NCI-H2029 (cell line): ENCODE measurements around the gene IFNL2.
"Not testable (repeated sequence)": the region's sequence is repeated elsewhere in the genome, so short reads cannot be mapped to it uniquely, and the experiment has no call there.

Experiments used
- DNase-seq: peaks from one replicate; lab custom pipeline; 2025; lab: John Stamatoyannopoulos, UW

Gene IFNL2

DNA sequence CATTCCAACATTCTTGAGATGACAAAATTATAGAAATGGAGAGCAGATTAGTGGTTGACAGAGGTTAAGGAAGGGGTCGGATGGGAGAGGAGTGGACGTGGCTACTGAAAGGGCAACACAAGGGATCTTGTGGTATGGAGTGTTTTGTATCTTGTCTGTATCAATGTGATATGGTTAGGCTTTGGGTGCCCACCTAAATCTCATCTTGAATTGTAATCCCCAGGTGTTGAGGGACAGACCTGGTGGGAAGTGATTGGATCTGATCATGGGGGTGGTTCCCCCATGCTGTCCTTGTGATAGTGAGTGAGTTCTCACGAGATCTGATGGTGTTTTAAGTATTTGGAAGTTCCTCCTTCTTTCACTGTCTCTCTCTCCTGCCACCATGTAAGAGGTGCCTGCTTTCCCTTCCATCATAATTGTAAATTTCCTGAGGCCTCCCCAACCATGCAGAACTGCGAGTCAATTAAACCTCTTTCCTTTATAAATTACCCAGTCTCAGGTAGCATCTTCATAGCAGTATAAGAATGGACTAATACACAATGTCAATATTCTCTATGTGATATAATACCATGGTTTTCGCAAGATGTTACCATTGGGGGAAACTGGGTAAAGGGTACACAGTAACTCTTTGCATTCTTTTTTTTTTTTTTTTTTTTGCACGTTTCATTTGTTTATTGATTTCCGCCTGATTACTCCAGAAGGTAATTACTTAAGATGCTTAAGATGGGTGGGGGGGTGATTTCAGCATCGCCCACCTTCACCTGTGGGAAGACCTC lies 14.6 kb upstream of the IFNL2 start:
- no peak for DNase-seq

GRCh38 chr19:39254531-39255345 lies 13.5 kb upstream of the IFNL2 start:
- DNase-seq, result no peak

GRCh38 chr19:39257227-39257626 lies 11.0 kb upstream of the IFNL2 start:
- no peak for DNase-seq

GRCh38 chr19:39261704-39262103 lies 6.5 kb upstream of the IFNL2 start:
- DNase-seq, result no peak

- no peak for DNase-seq
Measured at GRCh38 chr19:39262496-39262895, 5.7 kb upstream of the IFNL2 start.

GRCh38 chr19:39263912-39264305 lies 4.3 kb upstream of the IFNL2 start:
- no peak for DNase-seq

DNA sequence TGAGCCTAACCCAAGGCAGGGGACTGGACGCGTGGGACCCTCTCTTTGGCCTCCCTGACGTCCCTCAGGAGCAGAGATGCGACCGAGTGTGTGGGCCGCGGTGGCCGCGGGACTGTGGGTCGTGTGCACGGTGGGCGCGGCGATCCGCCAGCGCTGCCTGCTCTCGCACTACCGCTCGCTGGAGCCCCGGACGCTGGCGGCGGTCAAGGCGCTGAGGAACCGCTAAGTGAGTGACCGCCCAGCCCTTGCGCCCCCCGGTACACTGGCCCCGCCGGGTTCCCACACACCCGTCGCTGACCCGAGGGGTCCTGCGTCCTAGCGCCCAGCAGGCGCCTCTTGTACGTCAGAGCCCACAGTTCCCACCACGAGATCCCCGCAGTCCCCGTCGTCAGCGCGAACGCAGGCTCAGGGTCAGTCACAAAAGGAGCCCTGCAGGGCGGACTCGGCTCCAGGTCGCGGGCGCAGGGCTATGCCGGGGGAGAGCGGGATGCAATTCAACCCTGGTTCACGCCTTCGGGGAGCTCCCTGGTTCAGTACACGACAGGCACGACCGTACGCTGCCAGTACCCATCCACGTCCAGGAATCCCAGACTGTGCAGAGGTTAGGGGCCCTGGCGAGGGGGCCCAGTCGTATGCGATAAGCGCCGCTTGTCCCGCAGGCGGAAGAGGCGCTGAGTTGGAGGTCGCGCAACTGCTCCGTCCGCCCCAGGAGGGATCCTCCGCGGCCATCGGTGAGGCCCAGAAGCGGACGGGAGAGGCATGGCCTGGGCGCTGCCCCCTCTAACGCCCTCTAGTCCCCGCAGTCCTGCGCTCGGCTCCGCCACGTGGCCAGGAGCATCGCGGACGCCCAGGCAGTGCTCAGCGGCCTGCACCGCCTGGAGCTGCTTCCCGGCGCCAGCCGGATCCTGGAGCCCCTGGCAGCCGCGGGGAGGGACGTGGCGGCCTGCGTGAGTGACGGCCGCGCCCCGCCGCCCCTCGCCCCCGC lies 3.6 kb upstream of the IFNL2 start:
- DNase-seq, result no peak

- no peak for DNase-seq
Measured at GRCh38 chr19:39265321-39265916, 2.8 kb upstream of the IFNL2 start.

GRCh38 chr19:39268531-39269223 lies 481 bp downstream of the IFNL2 start:
- DNase-seq, result not testable (repeated sequence)

GRCh38 chr19:39269369-39269768 lies 1.2 kb downstream of the IFNL2 start:
- DNase-seq, result not testable (repeated sequence)

DNA sequence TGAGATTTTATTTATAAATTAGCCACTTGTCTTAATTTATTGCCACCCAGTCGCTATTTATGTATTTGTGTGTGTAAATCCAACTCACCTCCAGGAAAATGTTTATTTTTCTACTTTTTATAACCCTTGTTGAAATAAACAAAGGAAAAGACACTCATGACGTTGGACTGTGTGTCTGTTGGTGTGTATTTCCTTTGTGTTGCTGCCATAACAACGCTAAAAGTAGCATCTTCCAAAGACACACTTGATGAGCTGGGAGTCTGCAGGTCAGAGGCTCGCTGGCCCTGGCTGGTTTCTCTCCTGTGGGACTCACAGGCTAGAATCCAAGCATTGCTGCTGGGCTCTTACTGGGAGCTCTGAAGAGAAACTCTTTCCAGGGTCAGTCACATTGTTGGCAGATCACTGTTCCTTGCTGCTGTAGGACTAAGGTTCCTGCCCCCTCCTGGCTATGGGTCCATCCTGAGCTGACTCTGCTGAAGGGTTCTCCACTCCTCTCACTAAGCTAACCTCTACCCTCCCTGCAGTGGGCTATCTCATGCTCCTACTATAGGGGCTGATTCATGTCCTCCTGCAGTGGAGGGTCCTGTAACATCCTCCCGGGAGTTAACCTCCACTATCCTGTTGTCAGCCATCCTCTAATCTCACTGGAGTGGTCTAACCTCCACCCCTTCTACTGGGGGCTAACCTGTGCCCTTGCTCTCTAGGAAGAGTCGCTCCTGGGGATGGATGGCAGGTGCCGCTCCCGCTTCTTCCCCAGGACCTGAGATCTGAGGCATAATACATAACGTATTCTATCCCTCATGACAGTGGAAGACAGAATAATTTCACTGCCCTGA lies 2.1 kb downstream of the IFNL2 start:
- DNase-seq, result peak; percentile 72

- DNase-seq, result not testable (repeated sequence)
Measured at GRCh38 chr19:39273859-39274258, 5.7 kb downstream of the IFNL2 start.

GRCh38 chr19:39275578-39275977 lies 7.4 kb downstream of the IFNL2 start:
- no peak for DNase-seq

- no peak for DNase-seq
Measured at GRCh38 chr19:39276740-39277139, 8.5 kb downstream of the IFNL2 start.

GRCh38 chr19:39277598-39277997 lies 9.4 kb downstream of the IFNL2 start:
- no peak for DNase-seq

GRCh38 chr19:39282021-39282420 lies 13.8 kb downstream of the IFNL2 start:
- no peak for DNase-seq

GRCh38 chr19:39284032-39284431 lies 15.8 kb downstream of the IFNL2 start:
- DNase-seq, result no peak

- DNase-seq, result no peak
Measured at GRCh38 chr19:39293394-39293793, 25.2 kb downstream of the IFNL2 start.

DNA sequence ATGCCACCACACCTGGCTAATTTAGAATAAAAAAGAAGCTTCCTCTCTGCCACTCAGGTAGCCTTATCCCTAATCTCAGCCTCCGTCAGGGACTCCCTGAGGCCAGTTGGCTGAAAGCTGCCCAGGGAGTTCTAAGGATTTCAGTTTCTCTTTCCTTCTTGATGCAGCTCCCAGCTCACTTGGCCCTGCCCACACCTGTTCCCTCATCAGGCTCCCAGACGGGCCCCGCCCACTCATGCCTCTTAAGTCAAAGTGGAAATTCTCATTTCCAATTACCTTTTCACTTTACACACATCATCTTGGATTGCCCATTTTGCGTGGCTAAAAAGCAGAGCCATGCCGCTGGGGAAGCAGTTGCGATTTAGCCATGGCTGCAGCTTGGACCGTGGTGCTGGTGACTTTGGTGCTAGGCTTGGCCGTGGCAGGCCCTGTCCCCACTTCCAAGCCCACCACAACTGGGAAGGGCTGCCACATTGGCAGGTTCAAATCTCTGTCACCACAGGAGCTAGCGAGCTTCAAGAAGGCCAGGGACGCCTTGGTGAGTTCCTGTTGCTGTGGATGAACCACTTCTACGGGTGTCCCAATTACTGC lies 28.0 kb downstream of the IFNL2 start, which contains the start of gene IFNL1:
Gene IFNL1, plus strand, starts transcription at position 353 of the 591 bp plus-strand sequence. Its CDS starts 15 bp downstream, at position 368.
- no peak for DNase-seq

DNA sequence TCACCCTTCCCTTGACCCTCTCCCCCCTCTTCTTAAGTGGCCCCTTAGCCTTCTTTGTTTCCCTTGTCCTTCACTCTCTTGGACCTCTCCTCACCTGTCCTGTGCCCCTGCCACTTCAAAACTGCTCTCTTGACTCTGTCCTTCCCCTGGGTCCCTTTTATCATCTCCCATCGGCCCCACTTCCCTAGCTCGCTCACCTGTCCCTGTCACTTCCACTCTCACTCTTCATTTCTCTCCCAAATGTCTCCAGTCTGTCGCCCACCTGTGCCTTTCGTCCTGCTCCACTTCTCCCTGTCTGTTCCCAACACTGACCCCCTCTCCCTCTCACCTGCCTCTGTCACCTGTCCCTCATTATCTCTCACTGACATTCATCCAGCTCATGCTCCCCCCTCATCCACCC lies 28.7 kb downstream of the IFNL2 start:
- DNase-seq, result no peak
